ENCODE measurements around the gene CACNB4.

DNA sequence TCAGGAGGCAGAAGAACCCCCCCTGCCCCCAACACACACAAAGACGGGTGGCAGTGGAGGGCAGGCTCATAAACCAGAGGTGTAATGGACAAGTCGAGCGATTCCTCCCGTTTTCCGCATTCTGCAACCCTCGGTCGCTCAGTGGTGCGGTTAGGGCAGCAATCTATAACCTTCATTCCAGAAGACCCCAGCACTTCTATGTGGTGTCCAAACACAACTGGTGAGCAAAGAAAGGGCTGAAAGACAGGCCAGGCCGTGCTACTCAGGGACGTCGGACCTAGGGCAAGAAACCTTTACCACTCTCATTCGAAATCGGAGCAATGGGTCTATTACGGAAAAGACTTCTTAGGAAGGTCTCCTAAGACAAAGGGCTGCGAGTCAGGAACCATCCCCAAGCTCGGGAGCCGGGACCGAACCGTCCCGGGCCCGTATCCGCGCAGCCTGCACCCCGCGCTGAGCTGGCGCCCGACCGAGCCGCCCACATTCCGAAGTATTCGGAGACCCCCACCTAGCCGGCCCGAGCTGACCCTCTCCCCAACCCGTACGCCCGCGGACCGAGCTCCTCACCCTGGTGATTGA, 271.2 kb downstream of the CACNB4 start:
- no peak for TF ChIP-seq YY1 (IDR thresholded peaks at IDR 0.05; ENCODE audit: insufficient read depth, insufficient read length)
- TF ChIP-seq SUZ12 (IDR thresholded peaks at IDR 0.05; ENCODE audit: extremely low read depth, insufficient read depth, insufficient read length) = no peak
- TF ChIP-seq ZNF274 (IDR thresholded peaks at IDR 0.05; ENCODE audit: low read depth, low read length) = no peak
